Subcutaneous adipose tissue (tissue), 4 donors: ENCODE results near the gene IGSF8. TPM values are rescaled to one million over a fixed set of nuclear protein-coding genes. Genes with fewer than 3 reads are reported as not detected.

Experiments used
- total RNA-seq, 4 donors: library from RNA; depleted of rRNA; stranded (reverse); fragments of >200 nt; gene quantifications; one replicate each; pipeline ENCODE4 v1.1.0, GENCODE V29; 2016
- TF ChIP-seq, protein P1 (sequence below): fragments of 450-650 bp; IDR thresholded peaks from one replicate; pipeline ENCODE4 v1.5.1; 2016; ENCODE audit warnings: low read depth, mild to moderate bottlenecking, control low read depth, antibody characterized with exemption, moderate library complexity

The IGSF8 gene
- total RNA-seq, 4 donors from 2014 or later: 6.4 to 28.8 (median 18.7) TPM

DNA sequence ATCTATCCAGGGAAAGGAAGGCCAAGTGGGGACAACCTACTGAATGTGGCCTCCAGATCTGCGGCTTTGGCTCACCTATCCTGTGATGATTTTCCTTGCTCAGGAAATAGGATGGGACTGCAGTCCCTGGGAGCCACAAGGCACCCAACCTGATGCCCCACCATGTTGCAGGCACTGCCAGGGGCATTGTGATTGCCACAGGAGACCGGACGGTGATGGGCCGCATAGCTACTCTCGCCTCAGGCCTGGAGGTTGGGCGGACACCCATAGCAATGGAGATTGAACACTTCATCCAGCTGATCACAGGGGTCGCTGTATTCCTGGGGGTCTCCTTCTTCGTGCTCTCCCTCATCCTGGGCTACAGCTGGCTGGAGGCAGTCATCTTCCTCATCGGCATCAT lies 29.0 kb upstream of the IGSF8 start:
- TF ChIP-seq, protein P1, sequence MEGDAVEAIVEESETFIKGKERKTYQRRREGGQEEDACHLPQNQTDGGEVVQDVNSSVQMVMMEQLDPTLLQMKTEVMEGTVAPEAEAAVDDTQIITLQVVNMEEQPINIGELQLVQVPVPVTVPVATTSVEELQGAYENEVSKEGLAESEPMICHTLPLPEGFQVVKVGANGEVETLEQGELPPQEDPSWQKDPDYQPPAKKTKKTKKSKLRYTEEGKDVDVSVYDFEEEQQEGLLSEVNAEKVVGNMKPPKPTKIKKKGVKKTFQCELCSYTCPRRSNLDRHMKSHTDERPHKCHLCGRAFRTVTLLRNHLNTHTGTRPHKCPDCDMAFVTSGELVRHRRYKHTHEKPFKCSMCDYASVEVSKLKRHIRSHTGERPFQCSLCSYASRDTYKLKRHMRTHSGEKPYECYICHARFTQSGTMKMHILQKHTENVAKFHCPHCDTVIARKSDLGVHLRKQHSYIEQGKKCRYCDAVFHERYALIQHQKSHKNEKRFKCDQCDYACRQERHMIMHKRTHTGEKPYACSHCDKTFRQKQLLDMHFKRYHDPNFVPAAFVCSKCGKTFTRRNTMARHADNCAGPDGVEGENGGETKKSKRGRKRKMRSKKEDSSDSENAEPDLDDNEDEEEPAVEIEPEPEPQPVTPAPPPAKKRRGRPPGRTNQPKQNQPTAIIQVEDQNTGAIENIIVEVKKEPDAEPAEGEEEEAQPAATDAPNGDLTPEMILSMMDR: no peak

DNA sequence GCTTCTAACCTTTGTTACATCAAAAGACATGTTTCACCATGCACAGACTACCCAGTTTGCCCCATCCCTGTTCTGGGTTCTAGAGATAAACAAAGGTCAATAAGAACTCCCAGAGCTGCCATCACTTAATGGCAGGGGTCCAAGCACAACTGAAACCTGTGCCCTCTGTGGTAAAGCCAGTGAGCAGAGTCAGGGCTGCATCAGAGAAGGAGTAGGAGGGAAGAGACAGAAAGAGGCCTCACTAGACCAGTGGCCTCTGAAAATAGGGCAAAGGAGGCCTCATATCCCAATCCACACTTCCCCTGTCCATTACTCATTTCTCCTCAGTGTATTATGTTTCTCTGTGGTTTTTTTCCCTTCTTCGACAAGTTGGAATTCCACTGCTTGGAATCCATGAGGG lies 27.3 kb upstream of the IGSF8 start:
- TF ChIP-seq, protein P1: no peak

DNA sequence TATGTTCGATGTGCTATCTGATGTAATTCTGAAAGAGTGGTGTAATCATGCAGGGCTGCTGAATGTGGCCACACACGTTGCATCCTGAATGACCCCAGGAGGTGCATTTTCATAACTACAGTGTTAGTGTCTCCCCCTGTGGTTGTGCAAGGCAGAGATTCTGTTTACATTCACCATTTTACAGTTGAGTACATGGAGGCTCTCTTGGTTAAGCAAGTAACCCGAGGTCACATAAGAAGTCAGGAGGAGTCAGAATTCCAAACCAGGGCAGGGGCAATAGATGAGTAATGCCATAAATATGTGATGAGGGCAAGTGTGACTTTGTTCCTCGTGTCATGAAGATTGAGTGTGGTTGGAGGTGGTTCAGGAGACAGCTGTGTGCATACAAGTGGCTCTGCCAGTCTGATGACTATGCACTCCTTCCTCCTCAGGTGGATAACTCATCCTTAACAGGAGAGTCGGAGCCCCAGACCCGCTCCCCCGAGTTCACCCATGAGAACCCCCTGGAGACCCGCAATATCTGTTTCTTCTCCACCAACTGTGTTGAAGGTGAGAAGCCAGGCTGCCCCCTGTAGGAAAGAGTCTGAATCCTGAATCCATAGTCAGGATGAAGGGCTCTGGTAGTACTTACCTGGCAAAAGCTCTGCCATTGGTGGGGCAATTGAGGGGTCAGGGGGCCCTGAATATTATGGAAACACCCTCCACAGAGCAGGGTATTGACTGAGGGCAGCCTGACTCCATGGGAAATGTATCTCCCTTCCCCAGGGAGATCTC lies 26.5 kb upstream of the IGSF8 start:
- TF ChIP-seq, protein P1: no peak

DNA sequence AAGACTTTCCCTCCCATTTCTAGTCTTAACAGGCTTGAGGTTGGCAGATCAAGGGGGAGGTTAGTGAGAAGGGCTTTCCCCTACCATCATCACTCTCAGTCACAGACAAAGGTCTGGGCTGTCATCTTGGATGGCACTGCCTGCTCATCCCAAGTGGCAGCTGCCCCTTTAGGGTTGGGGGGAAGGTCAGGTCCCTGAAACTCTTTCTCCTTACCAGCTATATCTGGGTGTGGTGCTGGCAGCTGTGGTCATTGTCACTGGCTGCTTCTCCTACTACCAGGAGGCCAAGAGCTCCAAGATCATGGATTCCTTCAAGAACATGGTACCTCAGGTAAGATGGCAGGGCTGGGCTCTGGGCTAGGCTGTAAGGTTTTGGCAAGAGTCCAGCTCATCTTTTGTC lies 25.3 kb upstream of the IGSF8 start:
- TF ChIP-seq, protein P1: no peak

DNA sequence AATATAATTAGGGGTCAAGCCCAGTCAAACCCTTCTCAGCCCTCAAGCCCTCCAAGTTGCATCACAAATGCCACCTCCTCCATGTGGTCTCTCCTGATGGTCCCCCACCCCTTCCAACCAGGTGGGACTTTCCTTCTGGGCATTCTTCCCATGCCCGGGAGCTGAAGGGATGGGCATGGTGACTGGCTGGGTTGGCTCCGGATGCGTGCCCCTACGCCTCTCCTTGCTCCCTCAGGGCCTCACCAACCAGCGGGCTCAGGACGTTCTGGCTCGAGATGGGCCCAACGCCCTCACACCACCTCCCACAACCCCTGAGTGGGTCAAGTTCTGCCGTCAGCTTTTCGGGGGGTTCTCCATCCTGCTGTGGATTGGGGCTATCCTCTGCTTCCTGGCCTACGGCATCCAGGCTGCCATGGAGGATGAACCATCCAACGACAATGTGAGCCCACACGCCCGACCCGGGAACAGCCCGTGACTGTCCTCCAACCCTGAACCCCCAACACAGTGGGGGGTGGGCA lies 24.6 kb upstream of the IGSF8 start:
- TF ChIP-seq, protein P1: no peak

DNA sequence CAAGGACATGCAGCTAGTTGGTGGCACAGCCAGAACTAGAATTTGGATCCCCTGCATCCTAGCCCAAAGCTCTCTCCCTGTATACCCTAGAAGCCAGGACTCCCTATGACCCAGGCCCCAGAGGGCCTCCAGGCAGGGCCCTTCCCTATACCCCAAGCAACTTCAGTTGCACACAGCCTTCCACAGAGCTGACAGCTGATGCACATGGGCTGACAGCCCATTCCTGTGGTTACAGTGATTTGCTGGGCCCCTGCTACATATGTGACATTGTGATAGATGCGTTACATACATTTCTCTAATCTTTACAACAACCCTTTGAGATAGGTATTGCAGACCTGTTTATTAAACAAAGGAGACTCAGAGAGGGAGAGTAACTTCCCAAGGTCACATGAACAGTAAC lies 23.0 kb upstream of the IGSF8 start:
- TF ChIP-seq, protein P1: no peak

DNA sequence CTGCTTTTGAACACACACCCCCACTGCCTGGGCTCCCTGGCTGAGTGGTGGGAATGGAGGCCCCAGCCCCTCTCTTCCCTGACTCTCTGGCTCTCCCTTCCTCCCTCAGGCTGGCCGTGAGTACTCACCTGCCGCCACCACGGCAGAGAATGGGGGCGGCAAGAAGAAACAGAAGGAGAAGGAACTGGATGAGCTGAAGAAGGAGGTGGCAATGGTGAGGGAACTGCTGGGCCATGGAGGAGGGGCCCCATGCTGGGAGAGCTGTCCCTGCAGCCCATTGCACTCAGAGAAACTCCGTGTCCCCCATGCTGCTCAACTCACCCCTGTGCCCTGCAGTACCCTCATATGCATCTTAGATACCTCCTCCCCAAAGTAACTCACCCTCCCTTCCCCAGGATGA lies 22.4 kb upstream of the IGSF8 start:
- TF ChIP-seq, protein P1: no peak
